AG09309 (cell line): ENCODE measurements around the gene GPRIN1.

Source experiments
- DNase-seq: peaks from one replicate; pipeline ENCODE4 v3.0.0-alpha.2; 2010; ENCODE audit warnings: low read depth
- H3K4me3 ChIP-seq: 2 replicates; pipeline ENCODE4 v1.5.1; 2011; ENCODE audit warnings: mild to moderate bottlenecking, low read depth, low read length, moderate library complexity; ENCODE audit not compliant: control insufficient read depth
- TF ChIP-seq, protein P1 (sequence below): IDR thresholded peaks from 2 replicates; pipeline ENCODE4 v1.5.1; 2011; ENCODE audit warnings: mild to moderate bottlenecking, low read depth, low read length, inconsistent platforms; ENCODE audit not compliant: insufficient read depth, control insufficient read depth; ENCODE audit errors: missing control alignments

GPRIN1 gene

GRCh38 chr5:176624142-176624541 lies 14.2 kb upstream of the GPRIN1 start:
- H3K4me3 ChIP-seq = no peak overlapping the region
- TF ChIP-seq, protein P1, sequence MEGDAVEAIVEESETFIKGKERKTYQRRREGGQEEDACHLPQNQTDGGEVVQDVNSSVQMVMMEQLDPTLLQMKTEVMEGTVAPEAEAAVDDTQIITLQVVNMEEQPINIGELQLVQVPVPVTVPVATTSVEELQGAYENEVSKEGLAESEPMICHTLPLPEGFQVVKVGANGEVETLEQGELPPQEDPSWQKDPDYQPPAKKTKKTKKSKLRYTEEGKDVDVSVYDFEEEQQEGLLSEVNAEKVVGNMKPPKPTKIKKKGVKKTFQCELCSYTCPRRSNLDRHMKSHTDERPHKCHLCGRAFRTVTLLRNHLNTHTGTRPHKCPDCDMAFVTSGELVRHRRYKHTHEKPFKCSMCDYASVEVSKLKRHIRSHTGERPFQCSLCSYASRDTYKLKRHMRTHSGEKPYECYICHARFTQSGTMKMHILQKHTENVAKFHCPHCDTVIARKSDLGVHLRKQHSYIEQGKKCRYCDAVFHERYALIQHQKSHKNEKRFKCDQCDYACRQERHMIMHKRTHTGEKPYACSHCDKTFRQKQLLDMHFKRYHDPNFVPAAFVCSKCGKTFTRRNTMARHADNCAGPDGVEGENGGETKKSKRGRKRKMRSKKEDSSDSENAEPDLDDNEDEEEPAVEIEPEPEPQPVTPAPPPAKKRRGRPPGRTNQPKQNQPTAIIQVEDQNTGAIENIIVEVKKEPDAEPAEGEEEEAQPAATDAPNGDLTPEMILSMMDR = no peak
- no peak for DNase-seq

- no peak for DNase-seq
- TF ChIP-seq, protein P1 = no peak
These were observed 11.7 kb upstream of the GPRIN1 start for GRCh38 chr5:176621661-176622079.

GRCh38 chr5:176620333-176620981 lies 10.5 kb upstream of the GPRIN1 start:
- peak overlapping the region; percentile 7 for H3K4me3 ChIP-seq
- DNase-seq = no peak

More at GRCh38 chr5:176621661-176622079, 11.7 kb upstream of the GPRIN1 start:
- no peak overlapping the region for H3K4me3 ChIP-seq

GRCh38 chr5:176619569-176620332 lies 9.8 kb upstream of the GPRIN1 start:
- TF ChIP-seq, protein P1 = no peak
- no peak overlapping the region for H3K4me3 ChIP-seq
- DNase-seq = no peak

More at GRCh38 chr5:176620333-176620981, 10.5 kb upstream of the GPRIN1 start:
- TF ChIP-seq, protein P1 = no peak

- no peak overlapping the region for H3K4me3 ChIP-seq
- TF ChIP-seq, protein P1 = peak; percentile 57
These were observed 9.2 kb upstream of the GPRIN1 start for GRCh38 chr5:176619203-176619568.

DNA sequence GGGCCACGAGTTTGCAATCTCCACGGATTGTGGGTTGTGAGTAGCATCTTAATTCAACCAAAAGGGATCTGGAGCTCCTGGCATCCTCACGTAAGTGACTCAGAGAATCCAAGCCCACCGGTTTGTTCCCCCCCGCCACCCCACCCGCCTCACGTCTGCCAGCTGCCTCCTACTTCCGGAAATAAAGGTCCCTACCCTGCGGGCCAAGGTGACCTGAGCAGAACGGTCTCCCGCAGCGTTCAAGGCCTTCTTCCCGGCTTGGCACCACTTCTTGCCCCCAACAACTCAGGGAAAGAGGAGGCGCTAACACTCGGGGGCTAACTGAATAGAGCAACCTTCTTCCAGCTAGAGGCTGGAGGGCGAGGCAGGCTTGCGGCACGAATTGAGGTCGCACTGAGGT lies 8.8 kb upstream of the GPRIN1 start:
- DNase-seq = no peak
- TF ChIP-seq, protein P1 = no peak
- no peak overlapping the region for H3K4me3 ChIP-seq

More at GRCh38 chr5:176619203-176619568, 9.2 kb upstream of the GPRIN1 start:
- no peak for DNase-seq
